Activated CD4-positive, alpha-beta T cell treated with anti-CD3 and anti-CD28 coated beads for 1 hour (primary cell): ENCODE measurements around the gene SRC.

Experiments used
- DNase-seq: peaks from one replicate; pipeline ENCODE4 v3.0.0-alpha.2; 2020

SRC gene

DNA sequence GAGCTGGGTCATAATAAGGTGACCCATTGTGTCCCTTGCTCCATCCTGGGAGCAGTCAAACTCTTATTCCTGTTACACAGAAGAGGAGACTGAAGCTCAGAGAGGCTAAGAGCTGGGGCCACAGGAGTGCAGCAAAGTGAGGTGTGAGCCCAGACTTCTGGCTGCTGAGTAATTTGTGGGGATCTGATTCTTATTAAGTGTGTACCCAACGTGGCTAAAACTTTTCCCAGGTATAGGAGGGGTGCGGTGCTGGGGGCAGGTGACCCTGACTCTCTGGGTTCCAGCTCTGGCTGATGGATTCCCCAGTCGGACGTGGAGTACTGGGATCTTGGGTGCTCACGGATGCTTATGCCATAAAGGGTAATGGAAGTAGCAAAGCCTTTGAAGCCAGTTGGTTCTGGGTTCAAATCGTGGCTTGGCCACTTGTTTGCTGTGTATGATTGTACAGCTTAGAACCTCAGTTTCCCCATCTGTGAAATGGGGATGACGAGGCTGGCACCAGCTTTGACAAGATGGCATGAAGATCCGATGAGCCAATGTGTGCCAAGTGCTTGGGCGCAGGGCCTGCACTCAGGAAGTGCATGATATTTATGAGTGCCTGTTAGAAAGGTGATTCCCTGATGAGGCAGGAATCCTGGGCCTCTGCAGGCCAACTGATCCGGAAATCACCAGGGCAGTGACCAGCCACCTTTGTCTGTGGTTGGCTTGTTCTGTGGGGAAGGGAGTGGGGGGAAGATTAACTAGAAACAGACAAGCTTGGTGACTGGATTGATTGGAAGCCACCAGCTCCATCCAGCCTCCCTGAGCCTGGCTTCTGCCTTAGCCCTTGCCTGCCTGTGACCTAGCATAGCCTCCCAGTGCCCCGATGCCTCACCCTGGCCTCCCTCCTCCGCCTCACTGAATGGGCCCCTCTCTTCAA, 6.0 kb downstream of the SRC start:
- no peak for DNase-seq

DNA sequence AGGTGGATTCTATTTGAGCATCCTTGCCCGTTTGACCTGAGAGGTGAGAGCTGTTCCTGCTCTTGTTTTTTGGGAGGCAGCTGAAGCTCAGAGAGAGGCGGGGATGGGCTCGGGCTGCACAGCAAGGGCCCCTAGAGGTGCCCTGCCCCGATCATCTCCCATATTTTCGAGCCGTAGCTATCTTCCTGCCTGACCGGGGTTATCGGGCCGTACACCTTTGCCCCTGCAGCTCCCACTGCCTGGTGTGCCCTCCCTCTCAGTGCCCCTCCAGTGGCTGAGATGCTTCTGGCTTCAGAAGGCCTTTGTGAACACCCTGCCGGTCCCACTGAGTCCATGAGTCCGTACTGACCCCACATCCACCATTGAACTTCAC, 6.7 kb downstream of the SRC start:
- no peak for DNase-seq

GRCh38 chr20:37353285-37353849, 7.4 kb downstream of the SRC start:
- DNase-seq: no peak

- DNase-seq: no peak
Observed at GRCh38 chr20:37354210-37355195, 8.6 kb downstream of the SRC start.

DNA sequence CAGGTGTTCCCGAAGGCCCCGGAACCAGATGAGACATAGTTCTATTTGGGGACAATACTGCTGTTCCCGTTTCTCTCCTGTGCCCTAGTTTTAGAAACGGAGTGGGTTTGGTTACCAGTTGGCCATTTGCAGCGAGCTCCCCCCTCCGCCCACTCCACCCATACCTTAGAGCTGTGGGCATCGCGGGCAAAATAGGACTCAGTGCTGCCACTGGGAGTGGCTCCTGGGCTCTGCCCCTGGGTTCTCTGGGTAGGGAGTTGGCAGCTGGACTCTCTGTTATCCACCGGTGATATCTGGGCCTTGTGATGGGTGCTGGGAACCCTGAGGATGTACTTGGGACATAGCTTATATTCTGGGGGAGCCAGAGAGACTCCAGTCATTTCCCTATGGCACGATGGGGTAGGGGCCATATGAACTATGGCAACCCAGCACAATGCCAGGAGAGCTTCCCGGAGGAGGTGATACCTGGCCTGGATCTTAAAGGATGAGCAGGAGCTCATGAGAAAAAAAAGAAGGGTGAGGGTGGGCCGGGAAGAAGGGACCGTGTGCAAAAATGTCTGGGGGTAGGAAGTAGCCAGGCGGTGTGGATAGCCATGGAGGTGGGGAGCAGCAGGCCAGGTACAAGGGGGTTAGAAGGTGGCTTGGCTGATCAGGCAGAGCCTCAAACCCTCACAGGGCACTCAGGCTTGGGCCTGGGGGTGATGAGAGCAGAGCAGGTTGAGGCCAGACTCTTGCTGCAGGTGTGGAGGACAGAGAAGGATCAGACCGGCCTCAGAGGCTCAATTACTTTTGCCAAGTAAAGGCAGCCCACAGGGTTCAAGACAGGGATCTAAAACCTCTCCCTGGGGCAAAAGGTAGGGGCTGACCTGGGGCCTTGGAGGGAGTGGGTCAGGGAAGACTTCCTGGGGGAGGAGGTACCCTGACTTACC, 9.6 kb downstream of the SRC start:
- no peak for DNase-seq

DNA sequence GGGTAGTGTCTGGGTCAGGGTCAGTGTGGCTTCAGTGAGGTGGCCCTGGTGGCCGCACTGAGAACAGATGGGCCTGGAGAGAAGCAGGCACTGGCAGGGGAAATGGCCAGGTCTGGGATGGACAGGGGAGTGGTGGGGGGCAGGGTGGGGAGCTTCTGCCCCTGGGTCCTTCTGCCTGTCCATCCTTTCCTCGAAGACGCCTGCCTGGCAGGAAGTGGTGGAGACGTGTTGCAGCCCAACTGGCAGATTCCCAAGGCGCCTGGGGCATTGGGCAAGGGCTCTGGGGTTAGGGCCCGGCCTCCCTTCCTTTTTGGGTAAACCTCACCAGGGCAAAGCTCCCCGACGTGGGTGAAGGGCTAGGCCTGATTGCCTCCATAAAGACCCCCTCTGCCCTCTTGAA, 10.4 kb downstream of the SRC start:
- DNase-seq: no peak

DNA sequence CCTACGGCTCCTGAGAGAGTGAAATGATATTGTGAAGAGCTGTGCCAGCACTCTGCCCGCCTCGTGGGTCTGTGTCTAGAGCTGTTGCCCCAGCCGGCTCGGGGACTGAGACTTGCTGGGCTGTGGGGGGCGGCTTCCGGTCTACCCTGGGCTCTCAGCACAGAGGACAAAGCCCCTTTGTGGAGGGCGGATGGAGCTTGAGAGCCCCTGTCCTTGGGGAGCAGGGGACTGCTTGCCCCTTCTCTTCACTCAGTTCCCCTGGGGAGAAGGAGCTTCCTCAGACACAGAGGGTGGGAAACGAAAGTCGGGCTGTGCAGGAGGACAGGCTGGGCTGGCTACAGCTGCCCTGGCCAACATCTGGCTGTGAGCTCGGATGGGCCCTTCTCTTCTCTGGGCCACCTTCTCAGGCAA, 11.0 kb downstream of the SRC start:
- DNase-seq: no peak

DNA sequence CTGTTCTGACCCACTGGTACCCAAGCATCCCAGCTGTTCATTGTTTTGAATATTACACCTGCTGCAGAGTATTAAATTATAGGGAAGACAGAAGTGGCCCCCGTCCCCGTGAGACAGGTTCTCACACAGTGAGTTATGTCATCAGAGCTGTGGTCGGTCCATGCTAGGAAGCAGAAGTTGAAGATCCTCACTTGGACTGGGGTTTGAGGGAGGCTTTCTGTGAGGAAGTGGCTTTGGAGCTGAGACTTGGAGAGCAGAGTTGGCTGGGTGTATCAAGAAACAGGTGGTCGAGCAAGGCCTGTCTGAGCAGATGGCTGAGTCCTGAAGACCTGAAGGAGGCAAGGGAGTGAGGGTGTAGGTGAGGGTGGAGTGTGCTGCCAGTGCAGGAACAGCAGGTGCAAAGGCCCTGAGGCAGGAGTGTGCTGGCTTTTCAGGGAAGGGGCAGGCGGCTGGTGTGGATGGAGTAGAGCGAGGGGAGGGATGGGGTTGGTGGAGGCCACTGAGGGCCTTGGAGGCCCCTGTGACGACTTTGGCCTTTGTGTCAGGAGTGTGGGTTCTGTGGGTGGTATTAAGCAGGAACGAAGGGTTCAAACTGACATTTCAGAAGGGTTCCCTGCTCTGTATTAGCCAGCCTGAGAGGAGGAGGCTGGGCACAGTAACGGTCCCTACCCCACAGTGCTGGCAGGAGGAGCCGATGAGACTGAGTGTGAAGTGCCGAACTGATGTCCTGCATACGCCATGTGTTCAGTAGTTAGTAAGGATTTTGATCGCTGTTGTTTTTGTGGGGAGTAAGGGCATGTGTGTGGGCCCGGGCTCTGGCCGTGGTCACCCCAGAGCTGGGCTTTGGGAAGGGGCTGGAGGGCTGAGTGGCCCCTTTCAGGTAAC, 11.8 kb downstream of the SRC start:
- no peak for DNase-seq

DNA sequence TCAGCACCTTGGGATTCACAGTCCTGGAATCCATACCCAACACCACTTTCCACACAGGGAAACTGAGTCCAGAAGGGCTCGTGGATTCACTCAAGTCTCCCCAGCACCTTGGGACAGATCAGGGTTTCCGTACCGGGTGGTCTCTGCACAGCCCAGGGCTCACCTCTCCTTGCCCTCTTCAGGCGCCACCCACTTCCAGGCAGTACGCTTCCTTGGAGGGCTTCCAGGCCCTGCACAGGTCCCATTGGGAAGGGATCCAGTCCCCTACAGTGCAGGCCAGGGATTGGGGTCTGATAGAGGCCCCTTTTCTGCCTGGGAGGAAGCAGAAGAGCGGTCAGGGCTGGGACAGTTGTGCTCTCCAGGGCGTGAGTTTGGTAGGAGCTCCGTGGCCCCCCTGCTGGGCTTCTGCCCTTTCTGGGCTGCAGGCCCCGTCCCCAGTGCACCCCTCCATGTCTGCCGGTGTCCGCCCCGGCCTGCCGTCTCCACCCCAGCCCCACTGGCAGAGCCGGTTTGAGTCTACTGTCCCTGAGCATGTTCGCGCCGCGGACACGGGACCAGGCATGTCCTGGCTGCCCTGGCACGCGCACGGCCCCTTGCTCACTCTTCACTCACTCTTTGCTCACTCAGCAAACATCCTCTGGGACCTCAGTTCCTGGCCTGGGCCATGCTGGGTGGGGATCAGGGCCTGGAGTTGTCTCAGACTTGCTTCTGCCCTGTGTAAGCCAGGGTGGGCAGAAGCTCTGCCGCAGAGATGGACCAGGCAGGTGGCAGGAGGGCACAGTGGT, 12.6 kb downstream of the SRC start:
- no peak for DNase-seq

DNA sequence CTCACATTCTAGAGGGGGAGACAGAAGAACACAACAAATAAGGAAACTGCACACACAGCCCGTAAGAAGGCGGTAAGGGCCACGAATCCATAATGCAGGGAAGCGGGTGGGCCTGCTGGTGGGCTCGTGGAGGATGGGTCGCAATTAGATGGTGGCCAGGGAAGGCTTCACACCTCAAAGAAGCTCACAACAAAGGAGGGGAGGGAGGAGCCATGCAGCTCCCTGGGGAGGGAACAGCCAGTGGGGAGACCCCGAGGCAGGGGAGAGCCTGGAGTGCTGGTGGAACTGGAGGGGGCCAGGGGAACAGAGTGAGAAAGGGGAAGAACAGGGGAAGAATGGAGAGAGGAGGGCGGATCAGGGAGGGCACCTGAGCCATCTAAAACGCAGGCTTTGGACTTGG, 13.4 kb downstream of the SRC start:
- no peak for DNase-seq

DNA sequence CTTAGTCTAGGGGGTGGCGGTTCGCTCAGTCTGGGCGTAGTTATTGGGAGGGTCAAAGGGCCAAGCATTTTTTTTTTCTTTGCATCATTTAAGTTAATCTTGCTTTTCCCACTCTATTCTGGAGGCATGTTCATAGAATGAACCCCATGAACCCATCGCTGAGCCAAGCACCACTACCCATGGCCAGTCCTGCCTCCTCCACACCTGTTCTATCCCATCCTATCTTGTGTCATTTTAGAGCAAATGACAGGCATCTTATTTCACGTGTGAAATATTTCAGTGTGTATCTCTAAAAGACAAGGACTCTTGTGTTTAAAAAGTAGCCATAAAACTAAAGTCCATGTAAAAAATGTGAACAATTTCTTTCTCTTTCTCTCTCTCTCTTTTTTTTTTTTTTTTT, 13.9 kb downstream of the SRC start:
- no peak for DNase-seq

GRCh38 chr20:37360391-37361115, 14.6 kb downstream of the SRC start:
- DNase-seq: no peak

DNA sequence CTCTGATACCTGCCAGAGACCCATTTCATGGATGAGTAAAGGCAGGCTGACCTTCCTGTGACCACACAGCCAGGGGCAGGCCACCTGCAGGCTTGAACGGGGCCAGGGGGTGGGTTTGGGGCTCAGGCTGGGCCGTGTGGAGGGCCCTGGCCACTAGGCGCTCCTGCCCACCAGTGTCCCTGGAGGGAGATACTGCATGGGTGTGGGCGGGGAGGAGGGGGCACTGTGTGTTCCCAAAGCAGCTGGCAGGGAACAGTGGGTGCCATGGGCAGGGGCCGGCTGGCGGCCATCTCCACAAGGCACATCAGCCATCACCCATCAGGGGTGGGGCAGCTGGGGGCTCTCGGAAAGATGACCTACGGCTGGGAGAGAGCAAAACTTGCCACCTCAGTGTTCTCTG, 15.4 kb downstream of the SRC start:
- no peak for DNase-seq

DNA sequence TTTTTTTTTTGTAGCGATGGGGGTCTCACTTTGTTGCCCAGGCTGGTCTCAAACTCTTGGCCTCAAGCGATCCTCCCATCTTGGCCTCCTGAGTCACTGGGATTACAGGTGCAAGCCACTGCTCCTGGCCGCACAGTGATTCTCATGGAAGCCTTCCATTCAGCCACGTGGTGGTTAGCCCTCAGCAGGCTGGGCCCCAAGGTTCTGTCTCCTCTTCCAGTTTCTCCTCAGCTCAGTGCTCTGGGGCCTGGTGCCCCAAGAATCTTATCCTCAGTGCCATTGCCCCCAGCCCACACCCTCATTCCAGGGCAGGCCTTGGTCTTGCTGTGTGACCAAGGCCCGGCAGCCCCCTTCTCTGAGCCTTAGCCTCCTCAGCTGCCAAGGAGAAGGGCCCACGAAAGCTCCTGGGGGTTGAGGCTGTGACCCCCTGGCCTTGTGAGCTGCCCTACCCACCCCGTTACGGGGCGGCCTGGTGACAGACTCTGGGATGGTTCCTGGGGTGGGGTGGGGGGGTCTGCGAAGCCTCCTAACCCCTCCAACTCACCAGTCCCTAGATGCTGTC, 16.4 kb downstream of the SRC start:
- DNase-seq: no peak

DNA sequence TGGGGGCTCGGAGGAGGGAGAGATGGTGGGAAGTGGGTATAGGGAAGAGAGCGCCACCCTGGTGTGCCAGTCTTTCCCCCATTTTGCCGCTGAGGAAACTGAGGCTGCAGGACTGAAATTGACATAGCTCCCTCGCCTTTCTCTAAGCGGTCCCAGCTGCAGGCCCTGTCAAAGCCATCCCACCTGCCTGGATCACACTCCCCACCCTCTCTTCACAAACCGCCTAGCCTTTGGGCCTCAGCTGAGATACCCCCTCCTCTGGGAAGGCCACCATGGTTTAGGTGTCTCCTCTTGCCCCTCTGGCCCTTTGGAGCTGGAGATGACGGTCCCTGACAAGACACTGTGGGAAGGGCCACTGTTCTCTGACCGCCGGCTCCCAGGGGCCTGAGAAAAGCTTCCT, 16.9 kb downstream of the SRC start:
- no peak for DNase-seq

- DNase-seq: no peak
Observed at GRCh38 chr20:37363221-37364012, 17.5 kb downstream of the SRC start.

GRCh38 chr20:37364013-37364926, 18.3 kb downstream of the SRC start:
- no peak for DNase-seq

DNA sequence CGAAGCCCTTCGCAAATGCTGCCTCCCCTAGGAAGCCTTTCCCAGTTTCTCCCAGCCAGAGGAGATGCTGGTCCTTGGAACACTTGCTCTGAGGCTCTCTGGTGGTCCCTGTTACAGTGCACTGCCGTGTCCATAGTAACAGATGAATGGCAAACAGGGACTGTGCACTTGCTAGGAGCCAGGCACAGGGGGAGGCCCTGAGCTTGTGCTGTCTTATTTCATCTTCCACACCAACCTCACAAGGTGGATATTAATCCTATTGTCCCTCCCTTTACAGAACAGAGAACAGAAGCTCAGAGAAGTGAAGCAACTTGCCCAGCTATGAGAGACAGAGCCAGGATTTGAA, 19.0 kb downstream of the SRC start:
- no peak for DNase-seq
